CD4-positive, alpha-beta T cell treated with Interleukin-6 at 100 ng/mL for 8 hours (primary cell): ENCODE results near the gene KAT2B.

ENCODE experiments used
- DNase-seq: peaks from one replicate; pipeline ENCODE4 v3.0.0-alpha.2; 2020; ENCODE audit warnings: mixed read lengths, low spot score

KAT2B gene

DNA sequence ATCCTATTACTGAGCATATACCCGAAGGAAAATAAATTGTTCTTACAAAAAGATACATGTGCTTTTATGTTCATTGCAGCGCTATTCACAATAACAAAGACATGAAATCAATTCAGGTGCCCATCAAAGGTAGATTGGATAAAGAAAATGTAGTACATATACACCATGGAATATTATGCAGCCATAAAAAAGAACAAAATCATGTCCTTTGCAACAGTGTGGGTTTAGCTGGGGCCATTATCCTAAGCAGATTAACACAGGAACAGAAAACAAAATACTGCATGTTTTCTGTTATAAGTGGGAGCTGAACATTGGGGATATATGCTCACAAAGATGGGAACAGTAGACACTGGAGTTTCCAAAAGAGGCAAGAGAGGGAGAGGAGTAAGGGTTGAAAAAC lies 103.3 kb downstream of the KAT2B start:
- no peak for DNase-seq

DNA sequence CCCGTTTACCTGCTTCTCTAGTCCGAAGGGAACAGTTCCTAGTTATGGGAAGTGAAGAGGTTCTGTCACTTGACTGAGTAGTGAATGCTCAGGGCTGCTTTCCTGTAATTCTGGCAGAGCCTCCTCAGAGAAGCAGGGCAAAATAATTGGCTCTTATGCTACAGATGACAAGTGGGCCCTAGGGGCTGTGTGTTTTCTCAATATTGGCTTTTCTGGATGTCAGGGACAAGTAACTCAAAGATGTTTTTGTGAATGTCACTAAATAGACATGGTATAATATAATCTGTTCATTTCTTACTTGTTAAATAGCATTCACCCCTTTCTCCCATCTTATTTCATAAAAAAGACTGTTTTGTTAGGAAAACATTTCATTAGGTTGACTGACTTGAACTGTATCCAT lies 105.6 kb downstream of the KAT2B start:
- DNase-seq = no peak

DNA sequence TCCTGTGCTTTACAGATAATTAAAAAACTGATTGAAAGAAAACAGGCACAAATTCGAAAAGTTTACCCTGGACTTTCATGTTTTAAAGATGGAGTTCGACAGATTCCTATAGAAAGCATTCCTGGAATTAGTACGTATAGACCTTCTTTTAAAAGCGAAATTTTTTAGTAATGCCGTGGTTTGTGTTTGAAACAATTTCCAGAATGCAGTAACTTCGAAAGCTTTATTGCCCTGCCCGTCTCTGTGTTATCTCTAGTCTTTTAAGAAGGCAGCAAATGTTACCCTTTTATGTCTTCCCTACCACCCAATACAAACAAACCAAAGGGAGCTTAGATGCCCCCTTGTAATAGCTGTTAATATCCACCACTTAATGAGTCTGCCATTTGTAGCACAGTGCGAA lies 106.1 kb downstream of the KAT2B start:
- DNase-seq = no peak

DNA sequence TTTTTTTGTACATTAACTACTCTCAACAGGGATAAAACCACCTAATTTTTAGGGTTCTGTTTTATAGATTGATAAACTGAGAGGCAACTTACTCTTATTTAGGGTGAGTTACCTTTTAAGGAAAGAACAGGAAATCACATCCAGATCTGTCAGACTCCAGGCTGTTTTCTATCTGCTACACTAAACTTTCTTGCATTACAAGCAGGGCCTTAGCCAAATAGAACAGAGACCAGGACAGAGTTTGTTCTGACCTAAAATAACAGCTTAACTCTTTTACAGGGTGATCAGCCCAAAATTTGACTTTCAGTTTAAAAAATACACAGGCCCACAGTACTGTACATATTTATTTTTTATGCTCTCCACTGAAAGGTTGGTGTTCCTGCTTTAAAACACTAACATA lies 107.1 kb downstream of the KAT2B start:
- no peak for DNase-seq

DNA sequence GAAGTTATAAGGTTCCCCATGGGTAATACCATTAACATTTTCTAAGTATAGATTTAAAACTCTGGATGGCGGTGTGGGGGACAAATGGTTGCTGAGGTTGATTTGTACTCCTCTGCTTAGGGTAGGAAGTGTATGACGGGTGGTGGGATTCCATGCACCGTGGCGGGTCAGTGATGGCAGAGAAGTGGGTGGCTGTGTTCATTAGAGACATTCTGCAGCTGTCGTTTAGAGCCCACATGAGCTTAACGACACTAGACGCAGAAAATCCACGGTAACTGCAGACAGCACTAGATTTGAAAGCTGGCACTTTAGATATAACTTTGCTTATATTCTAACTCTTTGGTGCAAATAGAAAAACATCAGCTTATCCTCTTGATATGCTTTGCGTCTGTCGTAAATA lies 108.2 kb downstream of the KAT2B start:
- no peak for DNase-seq

DNA sequence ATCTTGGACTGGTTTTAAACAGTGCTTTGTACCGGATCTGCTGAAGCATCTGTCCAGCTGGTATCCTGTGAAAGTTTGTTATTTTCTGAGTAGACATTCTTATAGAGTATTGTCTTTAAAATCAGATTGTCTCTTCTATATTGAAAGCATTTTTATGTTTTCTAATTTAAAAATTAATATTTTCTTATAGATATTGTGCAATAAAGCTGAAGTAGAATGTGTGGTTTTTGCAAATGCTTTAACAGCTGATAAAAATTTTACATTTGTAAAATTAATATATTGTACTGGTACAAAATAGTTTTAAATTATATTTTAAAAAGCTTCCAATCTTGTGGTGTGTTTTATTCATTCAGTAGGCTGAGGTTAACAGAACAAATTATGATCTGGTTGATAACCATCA lies 113.8 kb downstream of the KAT2B start:
- DNase-seq = no peak

DNA sequence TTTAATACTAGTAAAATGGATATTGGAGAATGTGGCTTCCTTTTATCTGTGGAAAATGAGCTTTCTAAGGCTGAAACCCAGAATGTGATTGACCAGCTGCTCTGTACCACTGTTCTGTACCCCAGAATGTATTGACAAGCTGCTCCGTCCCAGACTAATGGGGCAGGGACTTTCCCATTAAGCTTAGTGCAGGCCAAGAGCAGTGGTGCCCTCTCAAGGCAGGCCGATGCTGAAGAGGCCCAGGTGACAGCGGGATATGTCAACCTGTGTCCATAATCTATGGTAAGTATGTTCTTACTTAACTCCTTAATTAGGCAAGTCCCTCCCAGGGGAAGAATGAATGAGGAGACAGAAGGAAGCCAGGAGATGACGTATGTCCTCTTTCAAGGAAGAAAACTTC lies 114.7 kb downstream of the KAT2B start:
- DNase-seq = no peak

DNA sequence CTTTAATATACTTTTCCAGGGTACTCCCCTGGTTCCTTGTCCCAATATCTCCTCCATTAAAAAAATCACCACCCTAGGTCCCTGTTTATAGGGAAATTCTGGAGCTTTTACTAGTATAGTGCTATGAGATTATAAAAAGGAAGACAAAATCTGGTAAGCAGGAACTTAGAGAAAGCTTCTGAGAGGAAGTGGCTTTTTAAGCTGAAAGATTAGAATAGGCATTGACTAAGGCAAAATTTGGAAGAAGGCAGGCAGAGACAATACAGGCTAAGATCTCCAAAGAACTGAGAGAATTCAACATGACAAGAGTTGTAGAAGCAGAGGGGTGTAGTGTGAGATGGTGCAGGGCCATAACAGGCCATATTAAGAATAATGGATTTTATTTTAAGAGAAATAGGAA lies 120.0 kb downstream of the KAT2B start:
- DNase-seq = no peak

DNA sequence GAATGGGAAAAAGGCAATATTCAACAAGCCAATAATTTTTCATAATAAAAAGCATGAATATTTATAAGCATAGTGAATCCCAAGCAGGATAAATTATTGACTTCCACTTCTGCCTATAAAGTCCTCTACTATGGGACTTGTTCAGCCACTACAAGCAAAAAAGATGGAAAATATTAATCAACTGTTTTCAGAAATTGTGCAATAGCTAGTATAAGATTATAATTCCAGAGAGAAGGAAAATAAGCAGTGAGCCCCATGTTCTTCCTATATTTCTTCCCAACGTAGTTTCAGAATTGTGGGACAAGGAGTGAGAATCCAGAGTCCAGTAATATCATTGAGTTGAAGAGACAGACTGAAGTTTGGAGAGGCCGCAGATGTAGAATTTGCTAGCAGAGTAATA lies 121.5 kb downstream of the KAT2B start:
- no peak for DNase-seq

DNA sequence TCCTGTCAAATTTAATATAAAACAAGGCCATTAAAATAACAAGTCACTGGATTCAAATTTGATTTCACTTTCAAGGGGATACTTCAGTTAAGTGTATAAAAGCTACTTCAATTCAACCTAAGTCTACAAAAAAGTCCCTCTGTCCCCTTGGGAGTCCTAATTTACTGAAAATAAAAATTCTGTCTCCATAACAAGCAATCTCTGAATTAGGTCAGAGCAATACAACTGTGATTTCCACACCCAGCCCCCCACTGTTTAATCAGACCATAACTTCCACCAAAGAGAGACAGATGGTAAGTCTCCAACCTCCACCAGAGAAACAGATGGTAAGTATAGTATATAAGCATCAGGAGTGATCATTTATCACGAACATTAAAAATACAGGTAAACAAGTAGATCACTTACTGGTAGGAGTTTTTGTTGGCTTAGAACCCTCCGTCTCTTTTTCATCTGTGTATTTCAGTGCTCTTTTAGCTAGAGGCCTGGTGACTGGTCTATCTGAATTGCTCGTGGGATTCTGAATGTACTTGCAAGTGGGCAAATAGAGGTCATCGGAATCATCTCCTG lies 133.7 kb downstream of the KAT2B start:
- no peak for DNase-seq

DNA sequence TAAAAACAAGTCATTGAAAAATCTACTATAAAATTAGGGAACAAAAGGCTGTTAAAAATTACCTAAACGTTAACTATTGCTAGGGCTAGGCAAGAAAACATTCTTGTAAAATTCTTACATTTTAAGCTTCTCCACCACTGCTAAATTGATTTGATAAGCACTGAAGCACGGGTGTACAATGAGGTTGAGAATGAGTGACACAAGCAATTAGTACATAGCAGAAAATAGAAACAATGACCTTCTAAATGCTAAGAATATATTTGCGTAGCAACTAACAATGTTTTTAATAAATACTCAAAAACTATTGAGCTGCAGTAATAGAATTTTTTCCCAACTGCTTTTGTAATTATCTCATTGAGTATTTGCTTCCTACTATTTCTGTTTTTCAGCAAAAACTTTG lies 141.0 kb downstream of the KAT2B start:
- no peak for DNase-seq

DNA sequence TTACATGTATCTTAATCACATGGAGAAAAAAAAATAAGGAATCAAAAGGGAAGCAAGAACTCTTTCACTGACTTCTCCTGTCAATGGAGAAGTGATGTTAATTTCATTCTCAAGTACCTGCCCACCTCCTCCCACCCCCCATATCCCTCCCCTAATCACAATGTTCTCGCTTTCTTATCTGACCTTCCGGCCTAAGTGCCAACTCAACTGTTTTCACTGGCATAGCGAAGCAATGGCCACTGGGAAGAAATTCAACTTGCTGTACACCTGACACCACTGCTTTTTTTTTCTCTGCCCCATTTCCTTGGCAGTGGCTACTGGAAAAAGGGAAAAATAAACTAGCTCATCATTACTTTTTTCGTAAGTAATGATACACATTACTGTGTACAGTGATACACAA lies 142.0 kb downstream of the KAT2B start:
- DNase-seq = no peak

DNA sequence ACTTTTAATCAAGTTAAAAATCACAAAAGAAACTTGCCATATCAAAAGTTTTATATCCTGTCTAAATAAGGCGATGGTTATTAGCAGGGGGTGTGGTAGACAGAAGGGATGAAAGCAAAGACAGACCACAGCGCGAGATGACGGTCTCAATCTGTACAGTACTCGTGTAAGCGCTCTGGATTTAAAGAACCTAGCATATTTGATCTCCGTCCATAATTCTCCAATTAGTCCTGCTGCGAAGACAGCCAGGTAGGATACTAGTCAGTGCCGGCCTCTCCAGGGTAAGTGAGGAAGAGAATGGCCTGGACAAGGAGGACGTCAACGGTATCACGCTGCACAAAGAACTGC lies 145.1 kb downstream of the KAT2B start:
- no peak for DNase-seq

DNA sequence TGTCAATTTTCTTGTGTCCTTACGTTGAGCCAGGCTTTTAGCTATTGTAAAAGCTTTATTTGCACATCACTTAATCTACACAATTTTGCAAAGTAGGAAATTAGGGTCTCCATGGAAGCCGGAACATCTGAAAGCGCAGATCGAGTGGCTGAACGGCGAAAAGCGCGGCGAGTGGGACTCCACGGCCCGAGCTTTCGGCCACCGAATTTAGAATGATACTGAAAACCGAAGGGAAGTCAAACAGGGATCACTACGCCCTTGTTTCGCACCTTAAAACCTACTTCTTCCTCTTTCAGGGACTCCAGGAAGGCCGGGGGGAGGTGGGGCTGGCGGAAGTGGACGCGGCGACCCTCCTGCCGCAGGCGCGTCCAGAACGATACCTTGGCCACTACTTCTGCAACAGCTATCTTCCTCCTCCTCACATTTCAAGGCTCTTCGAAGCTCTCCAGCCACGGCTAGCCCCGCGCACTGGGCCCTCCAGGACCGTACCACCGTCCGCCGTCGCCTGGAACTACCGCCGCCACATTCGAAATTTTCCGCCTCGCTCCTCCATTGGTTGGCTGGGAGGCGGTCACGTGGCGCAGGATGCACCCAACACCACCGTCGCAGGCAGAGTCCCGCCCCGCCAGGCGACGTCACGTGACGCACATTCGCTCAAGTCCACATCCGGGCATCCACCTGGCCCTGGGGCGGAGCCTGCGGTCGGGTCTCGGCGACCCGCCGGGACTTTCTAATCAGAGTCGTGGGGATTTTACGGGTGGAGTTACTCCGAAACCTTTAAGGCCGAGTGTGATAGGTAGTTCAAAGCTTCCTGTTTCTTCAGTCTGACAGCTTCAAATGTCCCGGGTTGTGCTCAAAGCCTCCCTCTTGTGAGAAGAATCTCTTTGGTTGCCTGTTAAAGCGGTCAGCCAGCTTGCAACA lies 145.7 kb downstream of the KAT2B start, which contains the start of gene SGO1:
Gene SGO1, minus strand, starts transcription at position 528 of the 921 bp plus-strand sequence. CDS start 2,179 bp downstream, outside the sequence.
- DNase-seq = peak; percentile 99

DNA sequence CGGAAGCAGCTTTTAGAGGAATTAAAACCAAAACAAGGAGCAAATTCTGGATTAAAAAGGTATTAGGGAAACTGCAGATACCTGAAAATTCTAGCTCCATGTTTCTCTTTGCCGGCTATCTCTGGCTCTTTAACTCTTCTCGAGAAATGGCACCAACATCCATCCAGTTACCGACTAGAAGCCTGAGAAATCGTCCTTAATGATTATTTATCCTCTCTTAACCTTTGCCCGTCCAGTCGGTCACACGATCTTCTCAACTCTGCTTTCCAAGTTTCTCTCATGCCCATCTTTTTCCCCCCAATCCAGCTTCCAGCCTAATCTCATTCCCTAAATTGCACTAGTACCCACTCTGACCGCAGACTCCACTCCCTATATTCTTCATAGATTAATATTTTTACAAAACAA lies 146.4 kb downstream of the KAT2B start:
- no peak for DNase-seq

DNA sequence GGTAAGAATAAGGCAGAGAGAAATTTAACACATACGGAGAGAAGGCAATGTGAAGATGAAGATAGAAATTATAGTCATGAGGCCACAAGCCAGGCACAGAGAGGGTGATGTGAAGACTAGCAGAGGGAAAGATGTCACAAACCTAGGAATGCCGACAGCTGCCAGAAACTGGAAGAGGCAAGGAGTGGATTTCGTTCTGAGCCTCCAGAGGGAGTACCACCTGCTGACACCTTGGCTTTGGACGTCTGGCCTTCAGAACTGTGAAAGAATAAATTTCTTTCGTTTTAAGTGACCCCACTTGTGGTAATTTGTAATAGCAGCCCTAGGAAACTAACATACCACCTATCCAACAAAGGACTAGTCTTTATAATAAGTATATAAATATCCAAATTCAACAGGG lies 150.7 kb downstream of the KAT2B start:
- DNase-seq = no peak

DNA sequence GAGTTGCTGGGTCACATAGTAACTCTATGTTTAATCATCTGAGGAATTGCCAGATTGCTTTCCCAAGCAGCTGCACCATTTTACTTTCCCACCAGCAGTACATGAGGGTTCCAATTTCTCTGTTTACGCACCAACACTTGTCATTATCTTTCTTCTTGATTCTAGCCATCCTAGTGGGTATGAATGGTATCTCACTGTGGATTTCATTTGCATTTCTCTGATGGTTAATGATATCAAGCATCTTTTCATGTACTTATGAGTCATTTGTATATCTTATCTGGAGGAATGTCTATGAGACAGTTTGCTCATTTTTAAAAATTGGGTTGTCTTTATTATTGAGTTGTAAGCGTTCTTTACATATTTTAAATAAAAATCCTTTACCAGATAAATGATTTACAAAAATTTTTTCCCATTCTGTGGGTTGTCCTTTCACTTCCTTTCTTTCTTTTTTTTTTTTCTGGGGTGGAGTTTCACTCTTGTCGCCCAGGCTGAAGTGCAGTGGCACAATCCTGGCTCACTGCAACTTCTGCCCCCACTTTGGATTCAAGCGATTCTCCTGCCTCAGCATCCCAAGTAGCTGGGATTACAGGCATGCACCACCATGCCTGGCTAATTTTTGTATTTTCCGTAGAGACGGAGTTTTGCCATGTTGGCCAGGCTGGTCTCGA lies 154.7 kb downstream of the KAT2B start:
- no peak for DNase-seq

DNA sequence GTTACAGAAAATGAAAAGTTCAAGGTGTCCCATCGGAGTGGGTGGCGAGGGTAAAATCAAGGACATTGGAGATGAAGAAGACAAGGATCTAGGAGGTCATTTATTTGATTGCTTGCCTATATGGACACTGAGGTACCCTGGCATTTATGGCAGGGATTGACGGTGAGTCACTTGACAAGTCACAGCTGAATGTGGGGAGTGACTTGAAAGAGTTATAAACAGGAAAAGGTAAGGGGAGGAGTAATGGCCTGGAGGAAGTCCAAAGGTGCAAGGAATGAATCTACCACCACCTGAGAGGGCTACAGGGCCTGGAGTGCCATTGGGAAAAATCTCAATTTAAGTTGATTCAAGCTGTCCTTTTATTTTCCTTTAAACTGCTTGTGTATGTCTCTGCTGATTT lies 157.5 kb downstream of the KAT2B start:
- DNase-seq = no peak

DNA sequence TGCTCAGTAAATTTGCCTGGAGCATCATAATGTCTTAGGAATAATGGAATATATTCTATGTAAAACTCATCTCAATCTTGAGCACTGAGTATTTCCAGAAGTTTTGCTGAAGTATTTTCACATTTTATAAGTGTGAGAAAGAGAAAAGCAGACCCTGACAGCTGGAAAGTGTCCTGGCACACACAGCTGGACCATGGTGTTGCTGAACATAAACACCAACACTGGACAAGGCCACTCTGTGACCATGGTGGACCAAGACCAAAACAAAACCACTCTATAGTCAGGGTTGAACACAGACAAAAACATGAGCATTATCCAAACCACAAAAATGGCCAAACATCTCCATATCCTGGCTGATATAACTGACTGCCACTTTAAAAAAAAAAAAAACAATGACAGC lies 160.9 kb downstream of the KAT2B start:
- no peak for DNase-seq
